Measurements from ENCODE around the gene ST3GAL4.

DNA sequence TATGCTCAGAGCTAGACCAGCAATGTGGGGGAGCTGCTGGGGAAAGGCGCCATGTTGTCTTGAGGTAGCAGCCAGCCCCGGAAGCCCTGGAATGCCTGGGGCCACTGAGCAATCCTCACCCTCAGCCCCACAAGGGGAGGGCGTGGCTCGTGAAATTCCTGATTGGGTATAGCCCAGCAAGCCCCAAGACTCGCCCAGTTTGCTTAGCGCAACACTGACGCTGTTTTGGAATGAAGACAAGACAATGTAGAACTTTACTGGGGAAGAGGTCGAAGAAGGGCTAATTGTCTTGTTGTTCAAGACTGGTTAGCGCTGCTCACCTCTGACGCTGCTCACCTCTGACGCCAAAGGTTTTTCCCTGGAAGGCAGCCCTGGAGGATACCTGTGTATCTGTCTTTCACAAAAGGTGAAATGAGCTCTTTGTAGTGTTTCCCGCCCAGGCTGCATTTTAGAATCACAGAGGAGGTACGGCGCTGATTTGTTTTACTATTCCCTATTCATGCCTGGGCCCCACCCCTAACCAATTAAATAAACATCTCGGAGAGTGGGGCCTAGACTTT is 47.6 kb downstream of the ST3GAL4 start:
- no peak for TF ChIP-seq POLR2AphosphoS5 (IDR thresholded peaks at IDR 0.05; ENCODE audit: low read depth, low read length)
- TF ChIP-seq, protein P1, sequence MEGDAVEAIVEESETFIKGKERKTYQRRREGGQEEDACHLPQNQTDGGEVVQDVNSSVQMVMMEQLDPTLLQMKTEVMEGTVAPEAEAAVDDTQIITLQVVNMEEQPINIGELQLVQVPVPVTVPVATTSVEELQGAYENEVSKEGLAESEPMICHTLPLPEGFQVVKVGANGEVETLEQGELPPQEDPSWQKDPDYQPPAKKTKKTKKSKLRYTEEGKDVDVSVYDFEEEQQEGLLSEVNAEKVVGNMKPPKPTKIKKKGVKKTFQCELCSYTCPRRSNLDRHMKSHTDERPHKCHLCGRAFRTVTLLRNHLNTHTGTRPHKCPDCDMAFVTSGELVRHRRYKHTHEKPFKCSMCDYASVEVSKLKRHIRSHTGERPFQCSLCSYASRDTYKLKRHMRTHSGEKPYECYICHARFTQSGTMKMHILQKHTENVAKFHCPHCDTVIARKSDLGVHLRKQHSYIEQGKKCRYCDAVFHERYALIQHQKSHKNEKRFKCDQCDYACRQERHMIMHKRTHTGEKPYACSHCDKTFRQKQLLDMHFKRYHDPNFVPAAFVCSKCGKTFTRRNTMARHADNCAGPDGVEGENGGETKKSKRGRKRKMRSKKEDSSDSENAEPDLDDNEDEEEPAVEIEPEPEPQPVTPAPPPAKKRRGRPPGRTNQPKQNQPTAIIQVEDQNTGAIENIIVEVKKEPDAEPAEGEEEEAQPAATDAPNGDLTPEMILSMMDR (IDR thresholded peaks at IDR 0.05 in 2 of 3, conservative IDR thresholded peaks at IDR 0.05 in 1 of 3; ENCODE audit: borderline replicate concordance in 1 of 3, insufficient read depth in 1 of 3, low read depth in 2 of 3, low read length in 2 of 3) = no peak
- no peak for TF ChIP-seq CEBPB (IDR thresholded peaks at IDR 0.05; ENCODE audit: low read depth)
- TF ChIP-seq ZNF274 (IDR thresholded peaks at IDR 0.05; ENCODE audit: low read depth, low read length) = no peak
- TF ChIP-seq EZH2 (IDR thresholded peaks at IDR 0.05) = no peak
- TF ChIP-seq, protein P2, sequence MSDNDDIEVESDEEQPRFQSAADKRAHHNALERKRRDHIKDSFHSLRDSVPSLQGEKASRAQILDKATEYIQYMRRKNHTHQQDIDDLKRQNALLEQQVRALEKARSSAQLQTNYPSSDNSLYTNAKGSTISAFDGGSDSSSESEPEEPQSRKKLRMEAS (IDR thresholded peaks at IDR 0.05) = no peak
- TF ChIP-seq, protein P3, sequence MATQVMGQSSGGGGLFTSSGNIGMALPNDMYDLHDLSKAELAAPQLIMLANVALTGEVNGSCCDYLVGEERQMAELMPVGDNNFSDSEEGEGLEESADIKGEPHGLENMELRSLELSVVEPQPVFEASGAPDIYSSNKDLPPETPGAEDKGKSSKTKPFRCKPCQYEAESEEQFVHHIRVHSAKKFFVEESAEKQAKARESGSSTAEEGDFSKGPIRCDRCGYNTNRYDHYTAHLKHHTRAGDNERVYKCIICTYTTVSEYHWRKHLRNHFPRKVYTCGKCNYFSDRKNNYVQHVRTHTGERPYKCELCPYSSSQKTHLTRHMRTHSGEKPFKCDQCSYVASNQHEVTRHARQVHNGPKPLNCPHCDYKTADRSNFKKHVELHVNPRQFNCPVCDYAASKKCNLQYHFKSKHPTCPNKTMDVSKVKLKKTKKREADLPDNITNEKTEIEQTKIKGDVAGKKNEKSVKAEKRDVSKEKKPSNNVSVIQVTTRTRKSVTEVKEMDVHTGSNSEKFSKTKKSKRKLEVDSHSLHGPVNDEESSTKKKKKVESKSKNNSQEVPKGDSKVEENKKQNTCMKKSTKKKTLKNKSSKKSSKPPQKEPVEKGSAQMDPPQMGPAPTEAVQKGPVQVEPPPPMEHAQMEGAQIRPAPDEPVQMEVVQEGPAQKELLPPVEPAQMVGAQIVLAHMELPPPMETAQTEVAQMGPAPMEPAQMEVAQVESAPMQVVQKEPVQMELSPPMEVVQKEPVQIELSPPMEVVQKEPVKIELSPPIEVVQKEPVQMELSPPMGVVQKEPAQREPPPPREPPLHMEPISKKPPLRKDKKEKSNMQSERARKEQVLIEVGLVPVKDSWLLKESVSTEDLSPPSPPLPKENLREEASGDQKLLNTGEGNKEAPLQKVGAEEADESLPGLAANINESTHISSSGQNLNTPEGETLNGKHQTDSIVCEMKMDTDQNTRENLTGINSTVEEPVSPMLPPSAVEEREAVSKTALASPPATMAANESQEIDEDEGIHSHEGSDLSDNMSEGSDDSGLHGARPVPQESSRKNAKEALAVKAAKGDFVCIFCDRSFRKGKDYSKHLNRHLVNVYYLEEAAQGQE (IDR thresholded peaks at IDR 0.05; ENCODE audit: low read depth) = no peak
- no peak for TF ChIP-seq SRF (IDR thresholded peaks at IDR 0.05; ENCODE audit: low read depth)

Data from HCT116 (cell line).